ENCODE results near the gene INPP5E.
A peak's percentile ranks its signal among the peaks of the same experiment; 100 is the strongest.

The INPP5E gene

DNA sequence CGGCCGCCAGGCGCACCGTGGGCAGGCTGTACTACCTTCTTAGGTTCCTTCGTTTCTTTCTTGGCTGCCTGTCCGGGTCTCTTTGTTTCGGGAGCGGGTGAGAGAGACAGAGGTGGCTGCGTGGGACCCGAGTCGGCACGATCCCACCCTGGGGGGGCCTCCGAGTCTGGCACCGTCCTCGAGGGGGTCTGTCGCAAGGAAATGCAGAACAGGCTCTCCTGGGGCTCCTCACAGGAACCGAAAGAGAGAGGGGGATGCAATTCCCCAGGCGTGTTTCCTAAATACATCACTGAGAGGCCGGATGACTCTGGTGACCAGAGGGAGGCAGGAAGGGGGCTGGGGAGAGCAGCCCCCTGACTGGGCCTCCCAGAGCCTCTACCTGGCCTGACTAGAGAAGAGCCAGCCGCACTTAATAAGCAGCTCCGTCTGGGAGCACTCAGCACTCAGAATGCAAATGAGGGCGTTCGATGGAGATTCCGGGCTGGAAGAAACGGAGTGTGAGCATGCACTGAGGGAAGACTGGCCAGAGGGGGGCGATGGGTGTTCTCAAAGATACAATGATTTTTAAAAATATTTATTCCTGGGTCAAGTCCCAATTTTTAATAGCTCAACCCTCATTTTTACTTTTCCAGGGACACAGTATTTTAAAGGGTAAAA, 11.7 kb upstream of the INPP5E start:
- Histone ChIP-seq H3K27ac (ENCODE audit: extremely low read depth, low read depth, low read length) (no peak overlapping the region), H3K4me3 (ENCODE audit: low read depth, low read length) (no peak overlapping the region), H3K36me3 (ENCODE audit: control insufficient read depth in 2 of 2, insufficient read depth in 1 of 2, low read length in 2 of 2) (peaks cover 9 to 90% of the 10 kb centered on the region in 2 experiments; a peak in 2 of 3 replicates), H3K4me1 (ENCODE audit: control insufficient read depth, insufficient read depth, low read length) (no peaks in the 10 kb centered on the region), H3K9me3 (ENCODE audit: control insufficient read depth, insufficient read depth, low read depth, low read length) (no peaks in the 10 kb centered on the region)
- CTCF ChIA-PET = interaction anchor here (2.2 kb wide), 1 partner anchor 11 kb away, joined by 5 read pairs; no protein-coding TSS in a partner anchor
- POLR2A ChIA-PET = interaction anchor here (0.5 kb wide), 1 partner anchor 29 kb away, joined by 3 read pairs; no protein-coding TSS in a partner anchor
- TF ChIP-seq, protein P1, sequence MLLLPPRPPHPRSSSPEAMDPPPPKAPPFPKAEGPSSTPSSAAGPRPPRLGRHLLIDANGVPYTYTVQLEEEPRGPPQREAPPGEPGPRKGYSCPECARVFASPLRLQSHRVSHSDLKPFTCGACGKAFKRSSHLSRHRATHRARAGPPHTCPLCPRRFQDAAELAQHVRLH (tag by site-specific recombination; IDR thresholded peaks at IDR 0.05) = no peak
- TF ChIP-seq ZNF561 (tag by site-specific recombination; IDR thresholded peaks at IDR 0.05; ENCODE audit: borderline replicate concordance) (no peak), ZNF2 (tag by site-specific recombination; IDR thresholded peaks at IDR 0.05) (no peak), ZNF19 (tag by site-specific recombination; IDR thresholded peaks at IDR 0.05; ENCODE audit: low read depth) (no peak), ZNF354C (tag by site-specific recombination; IDR thresholded peaks at IDR 0.05; ENCODE audit: borderline replicate concordance, low read depth) (no peak)

DNA sequence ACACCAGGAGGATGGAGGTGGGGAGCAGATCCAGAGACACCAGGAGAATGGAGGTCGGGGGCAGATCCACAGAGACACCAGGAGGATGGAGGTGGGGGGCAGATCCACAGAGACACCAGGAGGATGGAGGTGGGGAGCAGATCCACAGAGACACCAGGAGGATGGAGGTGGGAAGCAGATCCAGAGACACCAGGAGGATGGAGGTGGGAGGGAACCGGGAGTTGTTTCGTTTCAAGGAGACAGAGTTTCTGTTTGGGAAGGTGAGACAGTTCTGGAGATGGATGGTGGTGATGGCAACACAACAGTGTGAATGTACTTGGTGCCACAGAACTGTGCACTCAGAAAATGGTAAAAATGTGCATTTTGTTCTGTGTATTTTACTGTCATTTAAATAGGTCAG, 9.0 kb upstream of the INPP5E start:
- Histone ChIP-seq H3K27ac (ENCODE audit: extremely low read depth, low read depth, low read length) (no peak overlapping the region), H3K9me3 (ENCODE audit: control insufficient read depth, insufficient read depth, low read depth, low read length) (no peaks in the 10 kb centered on the region), H3K4me3 (ENCODE audit: low read depth, low read length) (no peak overlapping the region), H3K36me3 (ENCODE audit: control insufficient read depth in 2 of 2, insufficient read depth in 1 of 2, low read length in 2 of 2) (peaks cover 19 to 89% of the 10 kb centered on the region in 2 experiments; a peak in 2 of 3 replicates), H3K4me1 (ENCODE audit: control insufficient read depth, insufficient read depth, low read length) (no peaks in the 10 kb centered on the region)
- CTCF ChIA-PET = no interaction called here
- TF ChIP-seq ZNF600 (tag by site-specific recombination; IDR thresholded peaks at IDR 0.05) (peak; percentile 56; the same call in 1 of the 2 replicates), ZNF354C (tag by site-specific recombination; IDR thresholded peaks at IDR 0.05; ENCODE audit: borderline replicate concordance, low read depth) (no peak), ZNF510 (tag by site-specific recombination; IDR thresholded peaks at IDR 0.05; ENCODE audit: insufficient replicate concordance) (no peak)
- TF ChIP-seq, protein P2, sequence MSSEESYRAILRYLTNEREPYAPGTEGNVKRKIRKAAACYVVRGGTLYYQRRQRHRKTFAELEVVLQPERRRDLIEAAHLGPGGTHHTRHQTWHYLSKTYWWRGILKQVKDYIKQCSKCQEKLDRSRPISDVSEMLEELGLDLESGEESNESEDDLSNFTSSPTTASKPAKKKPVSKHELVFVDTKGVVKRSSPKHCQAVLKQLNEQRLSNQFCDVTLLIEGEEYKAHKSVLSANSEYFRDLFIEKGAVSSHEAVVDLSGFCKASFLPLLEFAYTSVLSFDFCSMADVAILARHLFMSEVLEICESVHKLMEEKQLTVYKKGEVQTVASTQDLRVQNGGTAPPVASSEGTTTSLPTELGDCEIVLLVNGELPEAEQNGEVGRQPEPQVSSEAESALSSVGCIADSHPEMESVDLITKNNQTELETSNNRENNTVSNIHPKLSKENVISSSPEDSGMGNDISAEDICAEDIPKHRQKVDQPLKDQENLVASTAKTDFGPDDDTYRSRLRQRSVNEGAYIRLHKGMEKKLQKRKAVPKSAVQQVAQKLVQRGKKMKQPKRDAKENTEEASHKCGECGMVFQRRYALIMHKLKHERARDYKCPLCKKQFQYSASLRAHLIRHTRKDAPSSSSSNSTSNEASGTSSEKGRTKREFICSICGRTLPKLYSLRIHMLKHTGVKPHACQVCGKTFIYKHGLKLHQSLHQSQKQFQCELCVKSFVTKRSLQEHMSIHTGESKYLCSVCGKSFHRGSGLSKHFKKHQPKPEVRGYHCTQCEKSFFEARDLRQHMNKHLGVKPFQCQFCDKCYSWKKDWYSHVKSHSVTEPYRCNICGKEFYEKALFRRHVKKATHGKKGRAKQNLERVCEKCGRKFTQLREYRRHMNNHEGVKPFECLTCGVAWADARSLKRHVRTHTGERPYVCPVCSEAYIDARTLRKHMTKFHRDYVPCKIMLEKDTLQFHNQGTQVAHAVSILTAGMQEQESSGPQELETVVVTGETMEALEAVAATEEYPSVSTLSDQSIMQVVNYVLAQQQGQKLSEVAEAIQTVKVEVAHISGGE (tag by site-specific recombination; conservative IDR thresholded peaks at IDR 0.05; ENCODE audit: low read depth) = peak; percentile 71
- POLR2A ChIA-PET = no interaction called here

DNA sequence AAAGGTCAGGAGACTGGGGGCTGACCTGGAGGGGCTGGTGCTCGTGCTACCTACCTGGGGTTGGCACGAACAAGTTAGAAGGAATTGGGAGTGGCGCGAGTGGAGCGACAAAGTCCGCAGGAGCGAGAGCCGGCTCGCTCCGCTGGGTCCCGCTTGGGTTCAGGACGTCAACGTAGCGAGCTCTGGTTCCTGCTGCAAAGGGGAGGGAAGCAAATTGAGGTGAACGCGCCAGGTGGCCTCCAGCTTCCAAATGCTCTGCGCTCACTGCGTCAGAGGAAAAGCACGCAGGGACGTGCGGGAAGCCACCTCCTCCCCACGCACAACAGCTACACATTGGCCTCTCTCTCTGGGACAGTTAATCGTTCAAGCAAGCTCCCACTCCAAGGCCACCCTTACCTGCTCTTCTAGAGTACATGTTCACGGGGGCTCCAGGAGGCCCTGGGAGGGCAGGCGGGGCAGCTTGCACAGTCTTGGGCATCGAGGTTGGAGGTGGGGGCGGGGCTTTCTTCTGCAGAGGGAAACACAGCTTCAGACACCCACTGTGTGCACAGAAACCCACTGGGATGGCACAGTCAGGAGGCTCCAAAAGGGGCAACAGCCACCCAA, 7.6 kb upstream of the INPP5E start:
- H3K9me3 ChIP-seq (ENCODE audit: control insufficient read depth, insufficient read depth, low read depth, low read length) = no peaks in the 10 kb centered on the region
- peaks cover 15 to 94% of the 10 kb centered on the region in 2 experiments; a peak in 2 of 3 replicates for H3K36me3 ChIP-seq (ENCODE audit: control insufficient read depth in 2 of 2, insufficient read depth in 1 of 2, low read length in 2 of 2)
- no peaks in the 10 kb centered on the region for H3K4me1 ChIP-seq (ENCODE audit: control insufficient read depth, insufficient read depth, low read length)
- H3K4me3 ChIP-seq (ENCODE audit: low read depth, low read length) = no peak overlapping the region
- POLR2A ChIA-PET = no interaction called here
- no peak overlapping the region for H3K27ac ChIP-seq (ENCODE audit: extremely low read depth, low read depth, low read length)
- CTCF ChIA-PET = no interaction called here
- TF ChIP-seq KLF9 (tag by site-specific recombination; IDR thresholded peaks at IDR 0.05; ENCODE audit: low read depth) (no peak), ZNF112 (tag by site-specific recombination; IDR thresholded peaks at IDR 0.05) (no peak), ZSCAN30 (tag by site-specific recombination; IDR thresholded peaks at IDR 0.05) (no peak), ZNF292 (tag by site-specific recombination; IDR thresholded peaks at IDR 0.05; ENCODE audit: borderline replicate concordance, low read depth) (no peak), BCL11A (tag by site-specific recombination; IDR thresholded peaks at IDR 0.05; ENCODE audit: low read depth) (no peak), MZF1 (tag by site-specific recombination; IDR thresholded peaks at IDR 0.05; ENCODE audit: borderline replicate concordance) (no peak), ZNF548 (tag by site-specific recombination; IDR thresholded peaks at IDR 0.05) (no peak), TRIM28 (IDR thresholded peaks at IDR 0.05; ENCODE audit: borderline replicate concordance, low read length) (no peak), GFI1B (tag by site-specific recombination; IDR thresholded peaks at IDR 0.05) (no peak), ZNF837 (tag by site-specific recombination; IDR thresholded peaks at IDR 0.05) (no peak), ZNF777 (tag by site-specific recombination; IDR thresholded peaks at IDR 0.05; ENCODE audit: borderline replicate concordance) (no peak), ZNF266 (tag by site-specific recombination; IDR thresholded peaks at IDR 0.05; ENCODE audit: low read depth) (no peak), ZNF624 (tag by site-specific recombination; IDR thresholded peaks at IDR 0.05) (no peak), ZNF629 (tag by site-specific recombination; IDR thresholded peaks at IDR 0.05) (no peak)
- TF ChIP-seq, protein P3, sequence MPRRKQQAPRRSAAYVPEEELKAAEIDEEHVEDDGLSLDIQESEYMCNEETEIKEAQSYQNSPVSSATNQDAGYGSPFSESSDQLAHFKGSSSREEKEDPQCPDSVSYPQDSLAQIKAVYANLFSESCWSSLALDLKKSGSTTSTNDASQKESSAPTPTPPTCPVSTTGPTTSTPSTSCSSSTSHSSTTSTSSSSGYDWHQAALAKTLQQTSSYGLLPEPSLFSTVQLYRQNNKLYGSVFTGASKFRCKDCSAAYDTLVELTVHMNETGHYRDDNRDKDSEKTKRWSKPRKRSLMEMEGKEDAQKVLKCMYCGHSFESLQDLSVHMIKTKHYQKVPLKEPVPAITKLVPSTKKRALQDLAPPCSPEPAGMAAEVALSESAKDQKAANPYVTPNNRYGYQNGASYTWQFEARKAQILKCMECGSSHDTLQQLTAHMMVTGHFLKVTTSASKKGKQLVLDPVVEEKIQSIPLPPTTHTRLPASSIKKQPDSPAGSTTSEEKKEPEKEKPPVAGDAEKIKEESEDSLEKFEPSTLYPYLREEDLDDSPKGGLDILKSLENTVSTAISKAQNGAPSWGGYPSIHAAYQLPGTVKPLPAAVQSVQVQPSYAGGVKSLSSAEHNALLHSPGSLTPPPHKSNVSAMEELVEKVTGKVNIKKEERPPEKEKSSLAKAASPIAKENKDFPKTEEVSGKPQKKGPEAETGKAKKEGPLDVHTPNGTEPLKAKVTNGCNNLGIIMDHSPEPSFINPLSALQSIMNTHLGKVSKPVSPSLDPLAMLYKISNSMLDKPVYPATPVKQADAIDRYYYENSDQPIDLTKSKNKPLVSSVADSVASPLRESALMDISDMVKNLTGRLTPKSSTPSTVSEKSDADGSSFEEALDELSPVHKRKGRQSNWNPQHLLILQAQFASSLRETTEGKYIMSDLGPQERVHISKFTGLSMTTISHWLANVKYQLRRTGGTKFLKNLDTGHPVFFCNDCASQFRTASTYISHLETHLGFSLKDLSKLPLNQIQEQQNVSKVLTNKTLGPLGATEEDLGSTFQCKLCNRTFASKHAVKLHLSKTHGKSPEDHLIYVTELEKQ (tag by site-specific recombination; IDR thresholded peaks at IDR 0.05; ENCODE audit: borderline replicate concordance) = no peak

Measured in HEK293 (cell line).